KMS-11 (cell line): ENCODE measurements around the gene BEAN1.

Experiments used
- H2AFZ ChIP-seq: fragments of 200-600 bp; sonication (generic); 2 replicates; pipeline ENCODE4 v1.6.1; 2016; ENCODE audit warnings: antibody characterized with exemption, mixed run types, low read depth
- H3K27ac ChIP-seq: fragments of 200-600 bp; sonication (generic); 2 replicates; pipeline ENCODE4 v1.6.1; 2016; ENCODE audit warnings: mild to moderate bottlenecking, mixed run types
- H3K27me3 ChIP-seq: fragments of 200-600 bp; sonication (generic); 2 replicates; pipeline ENCODE4 v1.6.1; 2017; ENCODE audit warnings: mild to moderate bottlenecking, low read depth, mixed run types, moderate library complexity; ENCODE audit not compliant: insufficient read depth
- H3K36me3 ChIP-seq: fragments of 200-600 bp; sonication (generic); 2 replicates; pipeline ENCODE4 v1.6.1; 2017; ENCODE audit warnings: mild to moderate bottlenecking, mixed run types; ENCODE audit not compliant: insufficient read depth
- H3K4me1 ChIP-seq: fragments of 200-600 bp; sonication (generic); 2 replicates; pipeline ENCODE4 v1.6.1; 2016; ENCODE audit warnings: mild to moderate bottlenecking, low read depth, mixed run types; ENCODE audit not compliant: poor library complexity, severe bottlenecking
- H3K4me2 ChIP-seq: fragments of 200-600 bp; sonication (generic); 2 replicates; pipeline ENCODE4 v1.7.0; 2016; ENCODE audit warnings: mild to moderate bottlenecking, mixed run types
- H3K4me3 ChIP-seq: fragments of 200-600 bp; sonication (generic); IDR thresholded peaks from 2 replicates; pipeline ENCODE4 v1.6.1; 2017; ENCODE audit warnings: low read depth, low read length, mixed read lengths; ENCODE audit not compliant: insufficient read depth
- H3K79me2 ChIP-seq: fragments of 200-600 bp; sonication (generic); 2 replicates; pipeline ENCODE4 v1.6.1; 2016; ENCODE audit warnings: low read depth, mixed run types; ENCODE audit not compliant: insufficient read depth
- H3K9ac ChIP-seq: fragments of 200-600 bp; sonication (generic); 2 replicates; pipeline ENCODE4 v1.6.1; 2016; ENCODE audit warnings: mild to moderate bottlenecking, mixed run types
- H4K20me1 ChIP-seq: fragments of 200-600 bp; sonication (generic); 2 replicates; pipeline ENCODE4 v1.6.1; 2016; ENCODE audit warnings: mild to moderate bottlenecking, mixed run types; ENCODE audit not compliant: insufficient read depth
- CTCF ChIP-seq: fragments of 200-600 bp; sonication (generic); conservative IDR thresholded peaks from 2 replicates; pipeline ENCODE4 v1.6.1; 2017; ENCODE audit warnings: low read depth, mild to moderate bottlenecking, antibody characterized with exemption, low read length, moderate library complexity, mixed read lengths

The BEAN1 gene

GRCh38 chr16:66468321-66468965 lies 41.3 kb downstream of the BEAN1 start:
- Histone ChIP-seq H3K4me2 (no peak overlapping the region), H3K4me3 (no peak overlapping the region), H3K36me3 (no peaks in the 10 kb centered on the region), H3K27ac (no peak overlapping the region), H3K79me2 (no peaks in the 10 kb centered on the region), H4K20me1 (no peaks in the 10 kb centered on the region), H3K9ac (no peak overlapping the region), H3K4me1 (peaks cover 2% of the 10 kb centered on the region), H3K27me3 (no peaks in the 10 kb centered on the region), H2AFZ (no peak overlapping the region)
- TF ChIP-seq CTCF = no peak

- Histone ChIP-seq H3K79me2 (no peaks in the 10 kb centered on the region), H3K4me2 (no peak overlapping the region), H3K9ac (no peak overlapping the region), H3K4me3 (no peak overlapping the region), H3K36me3 (no peaks in the 10 kb centered on the region), H2AFZ (no peak overlapping the region), H3K27me3 (no peaks in the 10 kb centered on the region), H3K27ac (no peak overlapping the region), H4K20me1 (no peaks in the 10 kb centered on the region), H3K4me1 (peaks cover 11% of the 10 kb centered on the region)
- TF ChIP-seq CTCF = no peak
Measured at GRCh38 chr16:66469291-66469946, 42.3 kb downstream of the BEAN1 start.

- no peak for TF ChIP-seq CTCF
- H2AFZ ChIP-seq = no peak overlapping the region
- no peaks in the 10 kb centered on the region for H3K79me2 ChIP-seq
- H3K9ac ChIP-seq = no peak overlapping the region
- H3K27me3 ChIP-seq = no peaks in the 10 kb centered on the region
- H4K20me1 ChIP-seq = no peaks in the 10 kb centered on the region
- H3K27ac ChIP-seq = no peak overlapping the region
- peaks cover 17% of the 10 kb centered on the region for H3K4me1 ChIP-seq
- H3K36me3 ChIP-seq = no peaks in the 10 kb centered on the region
- H3K4me3 ChIP-seq = no peak overlapping the region
- H3K4me2 ChIP-seq = no peak overlapping the region
Measured at GRCh38 chr16:66469947-66470546, 43.0 kb downstream of the BEAN1 start.

GRCh38 chr16:66470556-66470955 lies 43.5 kb downstream of the BEAN1 start:
- no peak overlapping the region for H3K27ac ChIP-seq
- H2AFZ ChIP-seq = no peak overlapping the region

More at GRCh38 chr16:66470556-66470955, 43.5 kb downstream of the BEAN1 start:
- no peak for TF ChIP-seq CTCF
- no peak overlapping the region for H3K9ac ChIP-seq
- H3K4me1 ChIP-seq = peaks cover 22% of the 10 kb centered on the region
- H3K4me3 ChIP-seq = no peak overlapping the region
- no peaks in the 10 kb centered on the region for H3K36me3 ChIP-seq
- H3K4me2 ChIP-seq = no peak overlapping the region
- H4K20me1 ChIP-seq = no peaks in the 10 kb centered on the region
- no peaks in the 10 kb centered on the region for H3K79me2 ChIP-seq
- no peaks in the 10 kb centered on the region for H3K27me3 ChIP-seq
